Endothelial cell of umbilical vein (primary cell): ENCODE measurements around the gene SH3GL1. TPM values are rescaled to one million over a fixed set of nuclear protein-coding genes. Genes with fewer than 3 reads are reported as not detected.

ENCODE experiments used
- BruUV-seq: library from RNA; stranded (reverse); fragments of 400-500 nt; replicated peaks from 2 replicates; lab custom pipeline; 2021; lab: Mats Ljungman, UMichigan
- CTCF ChIA-PET: fragments of 300-600, 350-600 bp; sonication (Branson Sonifier 250); formaldehyde crosslinking; loops from one replicate; lab custom pipeline; 2021; ENCODE audit warnings: antibody characterized with exemption, inconsistent platforms; lab: Charles Lee
- POLR2A ChIA-PET: fragments of 300-600, 350-600 bp; sonication (Branson Sonifier 250); formaldehyde crosslinking; loops from one replicate; lab custom pipeline; 2021; ENCODE audit warnings: antibody characterized with exemption, inconsistent platforms; lab: Charles Lee
- DNase-seq: peaks from one replicate; pipeline ENCODE4 v3.0.0-alpha.2; 2011; ENCODE audit warnings: low read depth, low spot score
- FAIRE-seq: peaks from 2 replicates; lab custom pipeline; 2011; peaks lifted over from hg19 to GRCh38; lab: Jason Lieb, UNC
- H2AFZ ChIP-seq: 2 replicates; pipeline ENCODE4 v1.6.0; 2012; ENCODE audit warnings: low read depth, low read length, control low read depth, inconsistent platforms
- H3K27ac ChIP-seq: 2 replicates; pipeline ENCODE4 v1.5.1; 2011; ENCODE audit warnings: low read depth, mild to moderate bottlenecking, control low read depth, low read length, moderate library complexity; ENCODE audit not compliant: insufficient read depth
- H3K27me3 ChIP-seq, 2 experiments: 2 replicates each; pipeline versions ENCODE4 v1.6.0 to v1.6.1; 2011; ENCODE audit warnings: low read length in 2 of 2, mixed read lengths in 1 of 2; ENCODE audit not compliant: control insufficient read depth in 2 of 2, insufficient read depth in 2 of 2
- H3K36me3 ChIP-seq, 2 experiments: 2 replicates in 1 of 2; 3 replicates in 1 of 2; pipeline ENCODE4 v1.5.1; 2011; ENCODE audit warnings: low read length in 2 of 2, mild to moderate bottlenecking in 1 of 2, moderate library complexity in 1 of 2; ENCODE audit not compliant: control insufficient read depth in 2 of 2, insufficient read depth in 2 of 2; ENCODE audit errors: extremely low read depth in 1 of 2
- H3K4me1 ChIP-seq: 3 replicates; pipeline ENCODE4 v1.5.1; 2011; ENCODE audit warnings: mild to moderate bottlenecking, low read length; ENCODE audit not compliant: control insufficient read depth, insufficient read depth; ENCODE audit errors: extremely low read depth
- H3K4me2 ChIP-seq: 2 replicates; pipeline ENCODE4 v1.6.1; 2011; ENCODE audit warnings: low read length, control low read depth, mixed read lengths; ENCODE audit not compliant: insufficient read depth
- H3K4me3 ChIP-seq, 3 experiments: fragments of 200-600 bp in 1 of 3; sonication (generic), shearing (Covaris generic) in 1 of 3; replicated peaks in 1 of 3; 2 replicates each; pipeline ENCODE4 v1.5.1; 2011 to 2016; ENCODE audit warnings: control low read depth in 3 of 3, low read length in 3 of 3, mild to moderate bottlenecking in 2 of 3, inconsistent platforms in 1 of 3, low read depth in 1 of 3, moderate library complexity in 1 of 3; ENCODE audit not compliant: insufficient read depth in 1 of 3
- H3K79me2 ChIP-seq: 2 replicates; pipeline ENCODE4 v1.6.0; 2012; ENCODE audit warnings: low read length, inconsistent platforms; ENCODE audit not compliant: control insufficient read depth, insufficient read depth
- H3K9ac ChIP-seq: replicated peaks from 2 replicates; pipeline ENCODE3; 2011; ENCODE audit warnings: low read length, control low read depth; ENCODE audit not compliant: insufficient read depth; ENCODE audit errors: extremely low read depth
- H3K9me1 ChIP-seq: replicated peaks from 3 replicates; pipeline ENCODE4 v1.6.0; 2011; ENCODE audit warnings: mild to moderate bottlenecking, low read length; ENCODE audit not compliant: control insufficient read depth, insufficient read depth; ENCODE audit errors: extremely low read depth
- H3K9me3 ChIP-seq: replicated peaks from 2 replicates; pipeline ENCODE4 v1.5.1; 2012; ENCODE audit warnings: low read length, inconsistent platforms; ENCODE audit not compliant: control insufficient read depth, insufficient read depth
- H4K20me1 ChIP-seq: replicated peaks from 2 replicates; pipeline ENCODE3; 2011; ENCODE audit warnings: mild to moderate bottlenecking, low read length; ENCODE audit not compliant: control insufficient read depth, insufficient read depth; ENCODE audit errors: extremely low read depth
- CTCF ChIP-seq, 2 donors: IDR thresholded peaks; 1 replicate in 1 of 2; 2 replicates in 1 of 2; pipeline ENCODE4 v1.5.1; 2011; ENCODE audit warnings: low read length in 2 of 2, mild to moderate bottlenecking in 2 of 2, moderate library complexity in 2 of 2, control low read depth in 1 of 2, inconsistent platforms in 1 of 2, low read depth in 1 of 2; ENCODE audit not compliant: insufficient read depth in 1 of 2; ENCODE audit errors: extremely low read depth in 1 of 2
- EZH2 ChIP-seq: IDR thresholded peaks from 2 replicates; pipeline ENCODE4 v1.6.1; 2012; ENCODE audit warnings: borderline replicate concordance, low read depth, mild to moderate bottlenecking, moderate library complexity, low read length, inconsistent platforms; ENCODE audit not compliant: severe bottlenecking
- FOS ChIP-seq: IDR thresholded peaks from 2 replicates; pipeline ENCODE4 v1.6.1; 2011; ENCODE audit warnings: mild to moderate bottlenecking, low read length, moderate library complexity, borderline replicate concordance; ENCODE audit not compliant: insufficient read depth
- GATA2 ChIP-seq: IDR thresholded peaks from 2 replicates; pipeline ENCODE4 v1.7.0; 2011; ENCODE audit warnings: low read depth, mild to moderate bottlenecking, moderate library complexity, mixed read lengths, low read length; ENCODE audit not compliant: insufficient read length, insufficient read depth
- MAX ChIP-seq: IDR thresholded peaks from 2 replicates; pipeline ENCODE4 v1.6.1; 2011; ENCODE audit not compliant: insufficient read depth, insufficient read length
- POLR2AphosphoS5 ChIP-seq: IDR thresholded peaks from 2 replicates; pipeline ENCODE4 v1.6.1; 2012; ENCODE audit warnings: low read depth, mild to moderate bottlenecking, control low read depth, low read length, moderate library complexity; ENCODE audit not compliant: insufficient read depth
- dilution Hi-C: fragments of 300-500 bp; cut with MboI; formaldehyde crosslinking; loops from one replicate; pipeline ENCODE4 v1.15.0; 2019; ENCODE audit warnings: low sequenced_read_pairs; ENCODE audit not compliant: extremely low pct_ligation_motif_present
- intact Hi-C: fragments of 100-400 bp; cut with micrococcal nuclease; formaldehyde crosslinking; loops from one replicate; pipeline ENCODE4 v1.10.0; 2022
- polyA plus RNA-seq, 4 experiments: library from polyadenylated mRNA; depleted of rRNA in 3 of 4; stranded (reverse) in 3 of 4; unstranded in 1 of 4; fragments of >200 nt; gene quantifications; 2 replicates each; pipeline versions ENCODE4 v1.2.1 to v1.2.3, GENCODE V29; 2011 to 2012; ENCODE audit warnings: missing spikeins in 1 of 4
- total RNA-seq: library from RNA; stranded (reverse); gene quantifications from 2 replicates; pipeline ENCODE4 v1.2.3, GENCODE V29; 2021

The SH3GL1 gene
- total and polyA plus RNA-seq, 2 donors (not counting 3 experiments of a cell fraction or from before 2014, with no cell fraction given): 143 to 145 TPM

GRCh38 chr19:4390017-4390566 lies 10.3 kb downstream of the SH3GL1 start:
- H3K9ac ChIP-seq: peak overlapping the region; percentile 75
- no TSS peak for BruUV-seq
- no peak overlapping the region for H2AFZ ChIP-seq
- H3K9me1 ChIP-seq: no peaks in the 10 kb centered on the region
- FAIRE-seq: peak; percentile 98
- TF ChIP-seq CTCF (IDR thresholded peaks at IDR 0.05; ENCODE audit: extremely low read depth in 1 of 2, insufficient read depth in 1 of 2, low read depth in 1 of 2, low read length in 2 of 2) (no peak), GATA2 (peak; percentile 49), FOS (no peak), POLR2AphosphoS5 (no peak), EZH2 (no peak), MAX (peak; percentile 12)
- H3K4me3 ChIP-seq: peak overlapping the region in 1 of 3 experiments; percentile 1
- H3K79me2 ChIP-seq: peaks cover 82% of the 10 kb centered on the region
- no peaks in the 10 kb centered on the region for H3K9me3 ChIP-seq
- peak; percentile 85 for DNase-seq
- no peaks in the 10 kb centered on the region for H4K20me1 ChIP-seq
- peak overlapping the region; percentile 88 for H3K27ac ChIP-seq
- peaks cover 5 to 8% of the 10 kb centered on the region in 2 experiments for H3K36me3 ChIP-seq
- intact Hi-C loops (loop anchor here (1.0 kb wide), 1 partner anchor 16 kb away; no protein-coding TSS in a partner anchor), dilution Hi-C loops (no loop called here)
- peaks cover 71% of the 10 kb centered on the region for H3K4me1 ChIP-seq
- ChIA-PET POLR2A (interaction anchor here (1.0 kb wide), 1 partner anchor 9 kb away, joined by 4 read pairs; no protein-coding TSS in a partner anchor), CTCF (interaction anchor here (0.9 to 7.9 kb wide), 6 partner anchors 9 to 47 kb away, joined by 3 to 105 read pairs (median 25); partner anchors contain the start of genes CHAF1A, MPND and SH3GL1)
- H3K4me2 ChIP-seq: peak overlapping the region; percentile 40
- H3K27me3 ChIP-seq: no peaks in the 10 kb centered on the region
